HEK293 (cell line): Measurements from ENCODE around the gene FOXN4.

Experiments used
- CTCF ChIA-PET: fragments of 350-600 bp; formaldehyde crosslinking; extraction: SDS; loops from one replicate; lab custom pipeline; 2021; ENCODE audit warnings: antibody characterized with exemption; lab: Yijun Ruan, JAX
- POLR2A ChIA-PET: fragments of 300-600 bp; formaldehyde crosslinking; extraction: SDS; loops from one replicate; lab custom pipeline; 2020; ENCODE audit warnings: antibody characterized with exemption, inconsistent platforms; lab: Yijun Ruan, JAX
- H3K27ac ChIP-seq: fragments of 200-500 bp; sonication (Bioruptor generic); 2 replicates; pipeline ENCODE4 v1.5.1; 2014; ENCODE audit warnings: low read depth, low read length, control low read depth, inconsistent platforms; ENCODE audit errors: extremely low read depth
- H3K36me3 ChIP-seq, 2 experiments: fragments of 200-500 bp in 1 of 2; sonication (Bioruptor generic) in 1 of 2; 1 replicate in 1 of 2; 2 replicates in 1 of 2; pipeline ENCODE4 v1.5.1; 2014 to 2017; ENCODE audit warnings: inconsistent platforms in 2 of 2, low read length in 2 of 2; ENCODE audit not compliant: control insufficient read depth in 2 of 2, insufficient read depth in 1 of 2
- H3K4me1 ChIP-seq: fragments of 200-500 bp; sonication (Bioruptor generic); 2 replicates; pipeline ENCODE4 v1.5.1; 2014; ENCODE audit warnings: mild to moderate bottlenecking, low read length, inconsistent platforms; ENCODE audit not compliant: control insufficient read depth, insufficient read depth
- H3K4me3 ChIP-seq: 2 replicates; pipeline ENCODE4 v1.5.1; 2011; ENCODE audit warnings: low read depth, mild to moderate bottlenecking, control low read depth, low read length, moderate library complexity
- H3K9me3 ChIP-seq: fragments of 200-500 bp; sonication (Bioruptor generic); 2 replicates; pipeline ENCODE4 v1.5.1; 2014; ENCODE audit warnings: low read depth, low read length, inconsistent platforms; ENCODE audit not compliant: control insufficient read depth, insufficient read depth
- BCL11B ChIP-seq: fragments of 450-650 bp; formaldehyde crosslinking; IDR thresholded peaks from 2 replicates; pipeline ENCODE4 v1.5.1; 2016; ENCODE audit warnings: low read depth, missing biosample characterization, missing genetic modification characterization
- EGR2 ChIP-seq: fragments of 450-650 bp; formaldehyde crosslinking; IDR thresholded peaks from 2 replicates; pipeline ENCODE4 v1.5.1; 2016; ENCODE audit warnings: low read depth, missing biosample characterization, missing genetic modification characterization
- FEZF1 ChIP-seq: fragments of 450-650 bp; formaldehyde crosslinking; IDR thresholded peaks from 2 replicates; pipeline ENCODE4 v1.5.1; 2016; ENCODE audit warnings: missing biosample characterization, missing genetic modification characterization
- KLF1 ChIP-seq: fragments of 450-650 bp; formaldehyde crosslinking; IDR thresholded peaks from 2 replicates; pipeline ENCODE4 v1.5.1; 2016; ENCODE audit warnings: missing biosample characterization, missing genetic modification characterization
- OSR2 ChIP-seq: fragments of 450-650 bp; formaldehyde crosslinking; IDR thresholded peaks from 2 replicates; pipeline ENCODE4 v1.5.1; 2016; ENCODE audit warnings: missing biosample characterization, missing genetic modification characterization
- SP7 ChIP-seq: fragments of 450-650 bp; formaldehyde crosslinking; IDR thresholded peaks from 2 replicates; pipeline ENCODE4 v1.5.1; 2016; ENCODE audit warnings: missing biosample characterization, missing genetic modification characterization
- TCF7L2 ChIP-seq: IDR thresholded peaks from 2 replicates; pipeline ENCODE4 v1.6.1; 2011; ENCODE audit warnings: low read depth, mild to moderate bottlenecking, inconsistent platforms, low read length, moderate library complexity, borderline replicate concordance
- TRIM28 ChIP-seq: IDR thresholded peaks from 2 replicates; pipeline ENCODE4 v1.6.1; 2011; ENCODE audit warnings: low read length, control low read depth, borderline replicate concordance
- ZFHX2 ChIP-seq: fragments of 450-650 bp; formaldehyde crosslinking; conservative IDR thresholded peaks from 2 replicates; pipeline ENCODE4 v1.5.1; 2016; ENCODE audit warnings: missing biosample characterization, missing genetic modification characterization
- ZNF121 ChIP-seq: fragments of 450-650 bp; formaldehyde crosslinking; IDR thresholded peaks from 2 replicates; pipeline ENCODE4 v1.5.1; 2016; ENCODE audit warnings: missing biosample characterization, missing genetic modification characterization
- ZNF132 ChIP-seq: fragments of 450-650 bp; formaldehyde crosslinking; IDR thresholded peaks from 2 replicates; pipeline ENCODE4 v1.5.1; 2017; ENCODE audit warnings: missing biosample characterization, missing genetic modification characterization, borderline replicate concordance
- ZNF174 ChIP-seq: fragments of 450-650 bp; formaldehyde crosslinking; IDR thresholded peaks from 2 replicates; pipeline ENCODE4 v1.5.0; 2017; ENCODE audit warnings: missing biosample characterization, mild to moderate bottlenecking, missing genetic modification characterization
- ZNF423 ChIP-seq: fragments of 450-650 bp; formaldehyde crosslinking; IDR thresholded peaks from 2 replicates; pipeline ENCODE4 v1.5.1; 2016; ENCODE audit warnings: missing biosample characterization, missing genetic modification characterization
- ZNF549 ChIP-seq: fragments of 450-650 bp; IDR thresholded peaks from 2 replicates; pipeline ENCODE4 v1.5.1; 2018; ENCODE audit warnings: missing biosample characterization, missing genetic modification characterization, mild to moderate bottlenecking, inconsistent platforms, moderate library complexity
- ZNF558 ChIP-seq: fragments of 450-650 bp; formaldehyde crosslinking; IDR thresholded peaks from 2 replicates; pipeline ENCODE4 v1.5.1; 2016; ENCODE audit warnings: missing biosample characterization, missing genetic modification characterization
- ZNF776 ChIP-seq: fragments of 450-650 bp; formaldehyde crosslinking; IDR thresholded peaks from 2 replicates; pipeline ENCODE4 v1.5.0; 2017; ENCODE audit warnings: missing biosample characterization, missing genetic modification characterization, borderline replicate concordance
- ZNF843 ChIP-seq: fragments of 450-650 bp; formaldehyde crosslinking; IDR thresholded peaks from 2 replicates; pipeline ENCODE4 v1.5.1; 2016; ENCODE audit warnings: missing biosample characterization, missing genetic modification characterization
- ZSCAN16 ChIP-seq: fragments of 450-650 bp; formaldehyde crosslinking; IDR thresholded peaks from 2 replicates; pipeline ENCODE4 v1.5.1; 2016; ENCODE audit warnings: missing biosample characterization, missing genetic modification characterization
- ZSCAN23 ChIP-seq: fragments of 450-650 bp; formaldehyde crosslinking; IDR thresholded peaks from 2 replicates; pipeline ENCODE4 v1.5.1; 2016; ENCODE audit warnings: missing biosample characterization, missing genetic modification characterization
- TF ChIP-seq, protein P1 (sequence below): fragments of 450-650 bp; formaldehyde crosslinking; IDR thresholded peaks from 2 replicates; pipeline ENCODE4 v1.5.1; 2016; ENCODE audit warnings: missing biosample characterization, missing genetic modification characterization
- TF ChIP-seq, protein P2 (sequence below): fragments of 450-650 bp; formaldehyde crosslinking; IDR thresholded peaks from 2 replicates; pipeline ENCODE4 v1.5.1; 2016; ENCODE audit warnings: missing biosample characterization, missing genetic modification characterization
- TF ChIP-seq, protein P3 (sequence below): fragments of 450-650 bp; formaldehyde crosslinking; IDR thresholded peaks from 2 replicates; pipeline ENCODE4 v1.5.1; 2016; ENCODE audit warnings: missing biosample characterization, missing genetic modification characterization
- TF ChIP-seq, protein P4 (sequence below): fragments of 450-650 bp; formaldehyde crosslinking; IDR thresholded peaks from 2 replicates; pipeline ENCODE4 v1.5.1; 2017; ENCODE audit warnings: missing biosample characterization, missing genetic modification characterization

Gene FOXN4

DNA sequence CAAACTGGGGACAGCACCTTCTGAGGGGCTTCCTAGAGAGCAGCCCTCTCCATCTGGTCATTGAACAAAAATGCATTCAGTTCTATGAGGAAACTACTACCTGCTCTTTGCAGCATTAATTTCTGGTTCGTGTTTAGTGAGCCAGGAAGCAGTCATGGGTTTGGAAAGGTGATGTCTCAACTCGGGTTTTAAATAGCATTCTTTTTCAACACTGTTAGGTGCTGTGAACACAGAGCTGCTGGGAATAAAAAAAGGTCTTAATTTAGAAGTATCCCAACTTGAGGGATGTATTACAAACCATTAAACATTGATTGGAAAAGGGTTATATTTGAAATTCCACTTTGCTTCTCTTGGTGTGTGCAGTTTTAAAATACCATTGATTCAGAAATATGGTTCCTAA lies 47.9 kb upstream of the FOXN4 start (continued):
- TF ChIP-seq, protein P1, sequence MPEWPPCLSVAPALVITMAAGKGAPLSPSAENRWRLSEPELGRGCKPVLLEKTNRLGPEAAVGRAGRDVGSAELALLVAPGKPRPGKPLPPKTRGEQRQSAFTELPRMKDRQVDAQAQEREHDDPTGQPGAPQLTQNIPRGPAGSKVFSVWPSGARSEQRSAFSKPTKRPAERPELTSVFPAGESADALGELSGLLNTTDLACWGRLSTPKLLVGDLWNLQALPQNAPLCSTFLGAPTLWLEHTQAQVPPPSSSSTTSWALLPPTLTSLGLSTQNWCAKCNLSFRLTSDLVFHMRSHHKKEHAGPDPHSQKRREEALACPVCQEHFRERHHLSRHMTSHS (tag by site-specific recombination): no peak
- TF ChIP-seq ZSCAN23 (no peak), ZNF423 (tag by site-specific recombination) (no peak), ZSCAN16 (tag by site-specific recombination) (no peak), ZNF776 (tag by site-specific recombination) (no peak), SP7 (tag by site-specific recombination) (no peak), ZNF558 (tag by site-specific recombination) (no peak)
- TF ChIP-seq, protein P2, sequence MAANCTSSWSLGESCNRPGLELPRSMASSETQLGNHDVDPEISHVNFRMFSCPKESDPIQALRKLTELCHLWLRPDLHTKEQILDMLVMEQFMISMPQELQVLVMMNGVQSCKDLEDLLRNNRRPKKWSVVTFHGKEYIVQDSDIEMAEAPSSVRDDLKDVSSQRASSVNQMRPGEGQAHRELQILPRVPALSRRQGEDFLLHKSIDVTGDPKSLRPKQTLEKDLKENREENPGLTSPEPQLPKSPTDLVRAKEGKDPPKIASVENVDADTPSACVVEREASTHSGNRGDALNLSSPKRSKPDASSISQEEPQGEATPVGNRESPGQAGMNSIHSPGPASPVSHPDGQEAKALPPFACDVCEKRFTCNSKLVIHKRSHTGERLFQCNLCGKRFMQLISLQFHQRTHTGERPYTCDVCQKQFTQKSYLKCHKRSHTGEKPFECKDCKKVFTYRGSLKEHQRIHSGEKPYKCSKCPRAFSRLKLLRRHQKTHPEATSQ (tag by site-specific recombination): no peak
- TF ChIP-seq, all 188 proteins: peak for 0

DNA sequence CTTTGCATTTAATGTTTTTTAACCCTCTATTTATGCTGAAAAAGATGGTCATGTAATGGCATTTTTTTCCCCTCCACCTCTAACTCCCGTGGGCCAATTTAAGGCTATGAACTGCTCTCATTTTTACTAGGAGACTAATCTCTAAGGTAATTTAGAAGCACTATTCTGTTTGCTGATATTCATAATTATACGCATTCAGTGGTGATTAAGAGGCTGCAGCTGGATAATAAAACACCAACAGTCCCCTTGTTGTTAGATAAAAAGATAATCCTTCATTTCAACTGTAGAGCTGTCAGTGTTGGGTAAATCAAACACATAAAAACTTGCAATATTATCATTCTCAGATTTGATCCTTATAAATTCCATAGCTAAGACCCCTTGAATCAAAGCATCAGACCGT lies 47.5 kb upstream of the FOXN4 start:
- no peak for TF ChIP-seq ZNF132 (tag by site-specific recombination)
- no peak for TF ChIP-seq ZNF174
- TF ChIP-seq TRIM28: peak; percentile 52; the same call in 1 of the 2 replicates
- peak; percentile 68 for TF ChIP-seq SP7 (tag by site-specific recombination)
- peak; percentile 43; the same call in 1 of the 2 replicates for TF ChIP-seq FEZF1
- TF ChIP-seq TCF7L2: 0 out of 2 replicates have a peak, but pooled peaks have one; percentile 27
- TF ChIP-seq, protein P3, sequence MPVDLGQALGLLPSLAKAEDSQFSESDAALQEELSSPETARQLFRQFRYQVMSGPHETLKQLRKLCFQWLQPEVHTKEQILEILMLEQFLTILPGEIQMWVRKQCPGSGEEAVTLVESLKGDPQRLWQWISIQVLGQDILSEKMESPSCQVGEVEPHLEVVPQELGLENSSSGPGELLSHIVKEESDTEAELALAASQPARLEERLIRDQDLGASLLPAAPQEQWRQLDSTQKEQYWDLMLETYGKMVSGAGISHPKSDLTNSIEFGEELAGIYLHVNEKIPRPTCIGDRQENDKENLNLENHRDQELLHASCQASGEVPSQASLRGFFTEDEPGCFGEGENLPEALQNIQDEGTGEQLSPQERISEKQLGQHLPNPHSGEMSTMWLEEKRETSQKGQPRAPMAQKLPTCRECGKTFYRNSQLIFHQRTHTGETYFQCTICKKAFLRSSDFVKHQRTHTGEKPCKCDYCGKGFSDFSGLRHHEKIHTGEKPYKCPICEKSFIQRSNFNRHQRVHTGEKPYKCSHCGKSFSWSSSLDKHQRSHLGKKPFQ: no peak
- TF ChIP-seq OSR2: peak; percentile 65; the same call in 1 of the 2 replicates
- peak; percentile 35; the same call in 1 of the 2 replicates for TF ChIP-seq ZNF843 (tag by site-specific recombination)
- TF ChIP-seq, protein P4, sequence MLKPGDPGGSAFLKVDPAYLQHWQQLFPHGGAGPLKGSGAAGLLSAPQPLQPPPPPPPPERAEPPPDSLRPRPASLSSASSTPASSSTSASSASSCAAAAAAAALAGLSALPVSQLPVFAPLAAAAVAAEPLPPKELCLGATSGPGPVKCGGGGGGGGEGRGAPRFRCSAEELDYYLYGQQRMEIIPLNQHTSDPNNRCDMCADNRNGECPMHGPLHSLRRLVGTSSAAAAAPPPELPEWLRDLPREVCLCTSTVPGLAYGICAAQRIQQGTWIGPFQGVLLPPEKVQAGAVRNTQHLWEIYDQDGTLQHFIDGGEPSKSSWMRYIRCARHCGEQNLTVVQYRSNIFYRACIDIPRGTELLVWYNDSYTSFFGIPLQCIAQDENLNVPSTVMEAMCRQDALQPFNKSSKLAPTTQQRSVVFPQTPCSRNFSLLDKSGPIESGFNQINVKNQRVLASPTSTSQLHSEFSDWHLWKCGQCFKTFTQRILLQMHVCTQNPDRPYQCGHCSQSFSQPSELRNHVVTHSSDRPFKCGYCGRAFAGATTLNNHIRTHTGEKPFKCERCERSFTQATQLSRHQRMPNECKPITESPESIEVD (tag by site-specific recombination): peak; percentile 81
- TF ChIP-seq, all 188 proteins: peak for 7
- CTCF ChIA-PET: interaction anchor here (0.7 to 1.4 kb wide), 4 partner anchors 37 to 489 kb away, joined by 3 to 4 read pairs (median 4); no protein-coding TSS in a partner anchor

DNA sequence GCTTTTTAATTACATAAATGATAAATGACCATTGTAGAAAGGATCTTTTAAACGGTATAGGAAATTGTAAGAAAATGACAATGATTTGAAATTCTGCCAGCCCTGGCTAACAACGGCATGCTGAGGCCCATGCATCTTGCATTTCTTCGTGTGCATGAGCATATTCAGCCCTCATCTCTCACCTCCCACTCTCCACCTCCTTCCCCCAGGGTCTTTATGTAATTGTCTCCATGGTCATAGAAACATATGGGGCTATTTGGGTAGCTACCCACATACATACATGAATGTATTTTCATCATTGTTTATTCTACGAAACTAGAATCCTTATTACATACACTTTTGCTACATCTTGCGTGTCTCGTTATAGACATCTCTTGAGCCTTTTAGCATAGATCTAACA lies 43.1 kb upstream of the FOXN4 start:
- Histone ChIP-seq H3K36me3 (no peaks in the 10 kb centered on the region), H3K27ac (no peak overlapping the region), H3K4me3 (no peak overlapping the region), H3K9me3 (no peaks in the 10 kb centered on the region), H3K4me1 (peaks cover 4% of the 10 kb centered on the region; the same call in 1 of the 2 replicates)
- ChIA-PET POLR2A (no interaction called here), CTCF (interaction anchor here (1.1 kb wide), 1 partner anchor 89 kb away, joined by 4 read pairs; no protein-coding TSS in a partner anchor)
- TF ChIP-seq ZNF121 (tag by site-specific recombination): no peak
- TF ChIP-seq KLF1 (tag by site-specific recombination): no peak
- TF ChIP-seq EGR2: peak; percentile 45; the same call in 1 of the 2 replicates
- peak; percentile 65 for TF ChIP-seq ZFHX2 (tag by site-specific recombination)
- no peak for TF ChIP-seq ZNF549 (tag by site-specific recombination)
- no peak for TF ChIP-seq BCL11B (tag by site-specific recombination)

More for the DNA sequence above, 47.5 kb upstream of the FOXN4 start:
- Histone ChIP-seq H3K27ac (no peak overlapping the region), H3K4me3 (no peak overlapping the region), H3K36me3 (no peaks in the 10 kb centered on the region), H3K9me3 (no peaks in the 10 kb centered on the region), H3K4me1 (peaks cover 4% of the 10 kb centered on the region; the same call in 1 of the 2 replicates)
- POLR2A ChIA-PET: no interaction called here
